ENCODE results near the gene CDC14A.
"Not testable (repeated sequence)": the region's sequence is repeated elsewhere in the genome, so short reads cannot be mapped to it uniquely, and the experiment has no call there.

CDC14A gene

GRCh38 chr1:100360790-100361510 lies 8.6 kb downstream of the CDC14A start:
- DNase-seq (ENCODE audit: extremely low spot score) = peak; percentile 58
- POLR2A ChIA-PET = interaction anchor here (1.0 to 1.5 kb wide), 2 partner anchors 10 to 112 kb away, joined by 3 to 4 read pairs; partner anchors contain the start of gene DBT
- CTCF ChIA-PET = no interaction called here
- TF ChIP-seq ELF4 (IDR thresholded peaks at IDR 0.05) (no peak), PKNOX1 (IDR thresholded peaks at IDR 0.05) (0 out of 2 replicates have a peak, but pooled peaks have one; percentile 29)

GRCh38 chr1:100361511-100362089 lies 9.3 kb downstream of the CDC14A start:
- DNase-seq (ENCODE audit: extremely low spot score) = no peak
- CTCF ChIA-PET = no interaction called here
- POLR2A ChIA-PET = interaction anchor here (1.5 kb wide), 1 partner anchor 112 kb away, joined by 4 read pairs; the partner anchor contains the start of gene DBT
- TF ChIP-seq ARNT (IDR thresholded peaks at IDR 0.05) (no peak), TARDBP (IDR thresholded peaks at IDR 0.05) (no peak), FOXK2 (IDR thresholded peaks at IDR 0.05) (no peak), BHLHE40 (IDR thresholded peaks at IDR 0.05; ENCODE audit: borderline replicate concordance) (no peak)

- DNase-seq (ENCODE audit: extremely low spot score) = peak; percentile 28
- ChIA-PET POLR2A (interaction anchor here (0.9 to 1.3 kb wide), 2 partner anchors 10 to 12 kb away, joined by 3 to 5 read pairs; no protein-coding TSS in a partner anchor), CTCF (interaction anchor here (0.7 kb wide), 1 partner anchor 8 kb away, joined by 4 read pairs; no protein-coding TSS in a partner anchor)
- no peak for TF ChIP-seq CTBP1 (IDR thresholded peaks at IDR 0.05; ENCODE audit: borderline replicate concordance)
- no peak for TF ChIP-seq ARNT (IDR thresholded peaks at IDR 0.05)
- TF ChIP-seq HDGF (IDR thresholded peaks at IDR 0.05; ENCODE audit: borderline replicate concordance) = no peak
- TF ChIP-seq PKNOX1 (IDR thresholded peaks at IDR 0.05) = no peak
- TF ChIP-seq FOXM1 (IDR thresholded peaks at IDR 0.05; ENCODE audit: borderline replicate concordance) = no peak
- TF ChIP-seq SP1 (IDR thresholded peaks at IDR 0.05) = no peak
- no peak for TF ChIP-seq L3MBTL2 (conservative IDR thresholded peaks at IDR 0.05)
- TF ChIP-seq FOXA1 (IDR thresholded peaks at IDR 0.05) = no peak
- no peak for TF ChIP-seq ELF4 (IDR thresholded peaks at IDR 0.05)
- no peak for TF ChIP-seq LEF1 (IDR thresholded peaks at IDR 0.05; ENCODE audit: borderline replicate concordance)
- no peak for TF ChIP-seq BHLHE40 (IDR thresholded peaks at IDR 0.05; ENCODE audit: borderline replicate concordance)
- TF ChIP-seq FOXK2 (IDR thresholded peaks at IDR 0.05) = no peak
- no peak for TF ChIP-seq NFRKB (IDR thresholded peaks at IDR 0.05)
- TF ChIP-seq TARDBP (IDR thresholded peaks at IDR 0.05) = no peak
- no peak for TF ChIP-seq SUZ12 (IDR thresholded peaks at IDR 0.05)
- no peak for TF ChIP-seq ZNF384 (IDR thresholded peaks at IDR 0.05)
Measured at GRCh38 chr1:100362821-100363466, 10.6 kb downstream of the CDC14A start.

GRCh38 chr1:100363831-100364230 lies 11.5 kb downstream of the CDC14A start:
- TF ChIP-seq CTBP1 (IDR thresholded peaks at IDR 0.05; ENCODE audit: borderline replicate concordance) (no peak), L3MBTL2 (conservative IDR thresholded peaks at IDR 0.05) (no peak), ARNT (IDR thresholded peaks at IDR 0.05) (no peak), HDGF (IDR thresholded peaks at IDR 0.05; ENCODE audit: borderline replicate concordance) (no peak), FOXA1 (IDR thresholded peaks at IDR 0.05) (no peak), BHLHE40 (IDR thresholded peaks at IDR 0.05; ENCODE audit: borderline replicate concordance) (no peak), ELF4 (IDR thresholded peaks at IDR 0.05) (no peak), FOXM1 (IDR thresholded peaks at IDR 0.05; ENCODE audit: borderline replicate concordance) (no peak), PKNOX1 (IDR thresholded peaks at IDR 0.05) (no peak), SP1 (IDR thresholded peaks at IDR 0.05) (no peak), NFRKB (IDR thresholded peaks at IDR 0.05) (no peak), FOXK2 (IDR thresholded peaks at IDR 0.05) (no peak), TARDBP (IDR thresholded peaks at IDR 0.05) (no peak), LEF1 (IDR thresholded peaks at IDR 0.05; ENCODE audit: borderline replicate concordance) (no peak), SUZ12 (IDR thresholded peaks at IDR 0.05) (no peak), ZNF384 (IDR thresholded peaks at IDR 0.05) (no peak)
- POLR2A ChIA-PET = no interaction called here
- no peak for DNase-seq (ENCODE audit: extremely low spot score)
- CTCF ChIA-PET = no interaction called here

- DNase-seq (ENCODE audit: extremely low spot score) = no peak
- TF ChIP-seq FOXA1 (IDR thresholded peaks at IDR 0.05) (no peak), HDGF (IDR thresholded peaks at IDR 0.05; ENCODE audit: borderline replicate concordance) (no peak), NFRKB (IDR thresholded peaks at IDR 0.05) (no peak), SUZ12 (IDR thresholded peaks at IDR 0.05) (no peak), ELF4 (IDR thresholded peaks at IDR 0.05) (no peak)
- ChIA-PET POLR2A (no interaction called here), CTCF (no interaction called here)
Measured at GRCh38 chr1:100364697-100365096, 12.4 kb downstream of the CDC14A start.

- ChIA-PET POLR2A (interaction anchor here (1.1 kb wide), 1 partner anchor 13 kb away, joined by 3 read pairs; the partner anchor contains the start of gene CDC14A), CTCF (no interaction called here)
- TF ChIP-seq L3MBTL2 (conservative IDR thresholded peaks at IDR 0.05) (no peak), LEF1 (IDR thresholded peaks at IDR 0.05; ENCODE audit: borderline replicate concordance) (no peak), BHLHE40 (IDR thresholded peaks at IDR 0.05; ENCODE audit: borderline replicate concordance) (no peak), SUZ12 (IDR thresholded peaks at IDR 0.05) (no peak), HDGF (IDR thresholded peaks at IDR 0.05; ENCODE audit: borderline replicate concordance) (no peak), ELF4 (IDR thresholded peaks at IDR 0.05) (no peak), NFRKB (IDR thresholded peaks at IDR 0.05) (no peak), FOXA1 (IDR thresholded peaks at IDR 0.05) (no peak), CTBP1 (IDR thresholded peaks at IDR 0.05; ENCODE audit: borderline replicate concordance) (no peak), PKNOX1 (IDR thresholded peaks at IDR 0.05) (no peak), FOXM1 (IDR thresholded peaks at IDR 0.05; ENCODE audit: borderline replicate concordance) (no peak)
- no peak for DNase-seq (ENCODE audit: extremely low spot score)
Measured at GRCh38 chr1:100366209-100366525, 13.9 kb downstream of the CDC14A start.

- DNase-seq (ENCODE audit: extremely low spot score); POLR2A ChIA-PET; CTCF ChIA-PET: not testable (repeated sequence)
Measured at GRCh38 chr1:100369339-100369738, 17.0 kb downstream of the CDC14A start.

- DNase-seq (ENCODE audit: extremely low spot score); POLR2A ChIA-PET; CTCF ChIA-PET: not testable (repeated sequence)
Measured at GRCh38 chr1:100373953-100374352, 21.6 kb downstream of the CDC14A start.

GRCh38 chr1:100376890-100377289 lies 24.6 kb downstream of the CDC14A start:
- CTCF ChIA-PET; POLR2A ChIA-PET; DNase-seq (ENCODE audit: extremely low spot score): not testable (repeated sequence)

Measured in HEK293T (cell line).